ENCODE results near the gene SPEM1. TPM values are rescaled to one million over a fixed set of nuclear protein-coding genes. Genes with fewer than 3 reads are reported as not detected.
"Not testable (repeated sequence)": the region's sequence is repeated elsewhere in the genome, so short reads cannot be mapped to it uniquely, and the experiment has no call there.

Gene SPEM1
- total RNA-seq, 1 experiment from 2014 or later: not detected

- H3K36me3 ChIP-seq (ENCODE audit: insufficient read depth, low read length); H3K9ac ChIP-seq (ENCODE audit: low read length); DNase-seq; H3K27ac ChIP-seq (ENCODE audit: low read length); H3K79me2 ChIP-seq (ENCODE audit: low read length); H2AFZ ChIP-seq (ENCODE audit: low read length); H3K4me2 ChIP-seq (ENCODE audit: low read depth, low read length, poor library complexity, severe bottlenecking); H3K9me2 ChIP-seq (replicated peaks; ENCODE audit: insufficient read depth, low read length); H3K9me3 ChIP-seq (ENCODE audit: low read length); H3K4me3 ChIP-seq (ENCODE audit: low read length); H3K27me3 ChIP-seq (ENCODE audit: low read length); H4K20me1 ChIP-seq (ENCODE audit: insufficient read depth, low read depth, low read length): not testable (repeated sequence)
- peaks cover 16% of the 10 kb centered on the region for H3K4me1 ChIP-seq (ENCODE audit: low read length)
These were observed 50.4 kb downstream of the SPEM1 start for GRCh38 chr17:7470457-7470973.

Other genes with a start within 250 kb of the SPEM1 start
- 1.2 TPM in 1 of 2 replicates, not detected in the other for gene ASGR1, start 241.0 kb upstream of the SPEM1 start, total RNA-seq (2014; rRNA removed; shearing (Covaris generic); ENCODE audit: low replicate concordance)
- 8.5 and 24.1 TPM in 2 replicates for gene DLG4, start 200.5 kb upstream of the SPEM1 start, total RNA-seq (2014; rRNA removed; shearing (Covaris generic); ENCODE audit: low replicate concordance)
- 245 and 371 TPM in 2 replicates for gene ACADVL, start 200.4 kb upstream of the SPEM1 start, total RNA-seq (2014; rRNA removed; shearing (Covaris generic); ENCODE audit: low replicate concordance)
- 75.2 and 117 TPM in 2 replicates for gene DVL2, start 185.8 kb upstream of the SPEM1 start, total RNA-seq (2014; rRNA removed; shearing (Covaris generic); ENCODE audit: low replicate concordance)
- 36.7 and 69.3 TPM in 2 replicates for gene PHF23, start 180.9 kb upstream of the SPEM1 start, total RNA-seq (2014; rRNA removed; shearing (Covaris generic); ENCODE audit: low replicate concordance)
- gene GABARAP, start 177.9 kb upstream of the SPEM1 start, total RNA-seq (2014; rRNA removed; shearing (Covaris generic); ENCODE audit: low replicate concordance): 218 and 301 TPM in 2 replicates
- 52.6 and 87.8 TPM in 2 replicates for gene CTDNEP1, start 168.6 kb upstream of the SPEM1 start, total RNA-seq (2014; rRNA removed; shearing (Covaris generic); ENCODE audit: low replicate concordance)
- 38.8 and 53.4 TPM in 2 replicates for gene ELP5, start 168.1 kb upstream of the SPEM1 start, total RNA-seq (2014; rRNA removed; shearing (Covaris generic); ENCODE audit: low replicate concordance)
- gene CLDN7, start 157.8 kb upstream of the SPEM1 start, total RNA-seq (2014; rRNA removed; shearing (Covaris generic); ENCODE audit: low replicate concordance): not detected in 2 replicates
- 0.14 TPM in 1 of 2 replicates, not detected in the other for gene SLC2A4, start 138.6 kb upstream of the SPEM1 start, total RNA-seq (2014; rRNA removed; shearing (Covaris generic); ENCODE audit: low replicate concordance)
- gene YBX2, start 125.7 kb upstream of the SPEM1 start, total RNA-seq (2014; rRNA removed; shearing (Covaris generic); ENCODE audit: low replicate concordance): not detected in 2 replicates
- 231 and 326 TPM in 2 replicates for gene EIF5A, start 112.7 kb upstream of the SPEM1 start, total RNA-seq (2014; rRNA removed; shearing (Covaris generic); ENCODE audit: low replicate concordance)
- gene GPS2, start 105.0 kb upstream of the SPEM1 start, total RNA-seq (2014; rRNA removed; shearing (Covaris generic); ENCODE audit: low replicate concordance): 36.9 and 63.1 TPM in 2 replicates
- 11.1 and 21.2 TPM in 2 replicates for gene NEURL4, start 91.0 kb upstream of the SPEM1 start, total RNA-seq (2014; rRNA removed; shearing (Covaris generic); ENCODE audit: low replicate concordance)
- 51.0 and 85.0 TPM in 2 replicates for gene ACAP1, start 83.8 kb upstream of the SPEM1 start, total RNA-seq (2014; rRNA removed; shearing (Covaris generic); ENCODE audit: low replicate concordance)
- 5.1 and 6.8 TPM in 2 replicates for gene KCTD11, start 68.2 kb upstream of the SPEM1 start, total RNA-seq (2014; rRNA removed; shearing (Covaris generic); ENCODE audit: low replicate concordance)
- gene TMEM95, start 65.2 kb upstream of the SPEM1 start, total RNA-seq (2014; rRNA removed; shearing (Covaris generic); ENCODE audit: low replicate concordance): not detected in 2 replicates
- 0.75 and 3.8 TPM in 2 replicates for gene TNK1, start 39.2 kb upstream of the SPEM1 start, total RNA-seq (2014; rRNA removed; shearing (Covaris generic); ENCODE audit: low replicate concordance)
- 39.8 and 40.4 TPM in 2 replicates for gene PLSCR3, start 25.8 kb upstream of the SPEM1 start, total RNA-seq (2014; rRNA removed; shearing (Covaris generic); ENCODE audit: low replicate concordance)
- 262 and 330 TPM in 2 replicates for gene TMEM256, start 16.2 kb upstream of the SPEM1 start, total RNA-seq (2014; rRNA removed; shearing (Covaris generic); ENCODE audit: low replicate concordance)
- not detected in 2 replicates for gene NLGN2, start 12.5 kb upstream of the SPEM1 start, total RNA-seq (2014; rRNA removed; shearing (Covaris generic); ENCODE audit: low replicate concordance)
- gene SPEM2, start 5.3 kb downstream of the SPEM1 start, total RNA-seq (2014; rRNA removed; shearing (Covaris generic); ENCODE audit: low replicate concordance): not detected in 2 replicates
- not detected in 2 replicates for gene SPEM3, start 8.5 kb downstream of the SPEM1 start, total RNA-seq (2014; rRNA removed; shearing (Covaris generic); ENCODE audit: low replicate concordance)
- 3.0 and 9.9 TPM in 2 replicates for gene TMEM102, start 15.1 kb downstream of the SPEM1 start, total RNA-seq (2014; rRNA removed; shearing (Covaris generic); ENCODE audit: low replicate concordance)
- 0.32 and 0.67 TPM in 2 replicates for gene FGF11, start 19.2 kb downstream of the SPEM1 start, total RNA-seq (2014; rRNA removed; shearing (Covaris generic); ENCODE audit: low replicate concordance)
- gene CHRNB1, start 24.7 kb downstream of the SPEM1 start, total RNA-seq (2014; rRNA removed; shearing (Covaris generic); ENCODE audit: low replicate concordance): 3.6 and 6.6 TPM in 2 replicates
- gene ZBTB4, start 59.3 kb downstream of the SPEM1 start, total RNA-seq (2014; rRNA removed; shearing (Covaris generic); ENCODE audit: low replicate concordance): 5.5 and 7.2 TPM in 2 replicates
- gene SLC35G6, start 61.1 kb downstream of the SPEM1 start, total RNA-seq (2014; rRNA removed; shearing (Covaris generic); ENCODE audit: low replicate concordance): not detected in 2 replicates
- 78.8 and 169 TPM in 2 replicates for gene POLR2A, start 64.0 kb downstream of the SPEM1 start, total RNA-seq (2014; rRNA removed; shearing (Covaris generic); ENCODE audit: low replicate concordance)
- gene TNFSF12, start 128.7 kb downstream of the SPEM1 start, total RNA-seq (2014; rRNA removed; shearing (Covaris generic); ENCODE audit: low replicate concordance): not detected in 2 replicates
- 0.90 and 4.0 TPM in 2 replicates for gene TNFSF13, start 138.4 kb downstream of the SPEM1 start, total RNA-seq (2014; rRNA removed; shearing (Covaris generic); ENCODE audit: low replicate concordance)
- 62.8 and 96.1 TPM in 2 replicates for gene SENP3, start 141.6 kb downstream of the SPEM1 start, total RNA-seq (2014; rRNA removed; shearing (Covaris generic); ENCODE audit: low replicate concordance)
- gene CD68, start 159.3 kb downstream of the SPEM1 start, total RNA-seq (2014; rRNA removed; shearing (Covaris generic); ENCODE audit: low replicate concordance): 3.8 and 6.0 TPM in 2 replicates
- gene MPDU1, start 163.5 kb downstream of the SPEM1 start, total RNA-seq (2014; rRNA removed; shearing (Covaris generic); ENCODE audit: low replicate concordance): 25.4 and 27.0 TPM in 2 replicates
- 1.2 and 1.6 TPM in 2 replicates for gene SOX15, start 169.8 kb downstream of the SPEM1 start, total RNA-seq (2014; rRNA removed; shearing (Covaris generic); ENCODE audit: low replicate concordance)
- 40.5 and 42.3 TPM in 2 replicates for gene FXR2, start 194.6 kb downstream of the SPEM1 start, total RNA-seq (2014; rRNA removed; shearing (Covaris generic); ENCODE audit: low replicate concordance)
- 36.0 and 55.0 TPM in 2 replicates for gene SAT2, start 207.5 kb downstream of the SPEM1 start, total RNA-seq (2014; rRNA removed; shearing (Covaris generic); ENCODE audit: low replicate concordance)
- 0.58 and 1.2 TPM in 2 replicates for gene SHBG, start 209.8 kb downstream of the SPEM1 start, total RNA-seq (2014; rRNA removed; shearing (Covaris generic); ENCODE audit: low replicate concordance)
- not detected in 2 replicates for gene ATP1B2, start 230.6 kb downstream of the SPEM1 start, total RNA-seq (2014; rRNA removed; shearing (Covaris generic); ENCODE audit: low replicate concordance)